ENCODE measurements around the gene CLSTN1. TPM values are rescaled to one million over a fixed set of nuclear protein-coding genes. Genes with fewer than 3 reads are reported as not detected.
A peak's percentile ranks its signal among the peaks of the same experiment; 100 is the strongest.

The CLSTN1 gene
- total RNA-seq, 1 donor from 2014 or later = 71.0 TPM

DNA sequence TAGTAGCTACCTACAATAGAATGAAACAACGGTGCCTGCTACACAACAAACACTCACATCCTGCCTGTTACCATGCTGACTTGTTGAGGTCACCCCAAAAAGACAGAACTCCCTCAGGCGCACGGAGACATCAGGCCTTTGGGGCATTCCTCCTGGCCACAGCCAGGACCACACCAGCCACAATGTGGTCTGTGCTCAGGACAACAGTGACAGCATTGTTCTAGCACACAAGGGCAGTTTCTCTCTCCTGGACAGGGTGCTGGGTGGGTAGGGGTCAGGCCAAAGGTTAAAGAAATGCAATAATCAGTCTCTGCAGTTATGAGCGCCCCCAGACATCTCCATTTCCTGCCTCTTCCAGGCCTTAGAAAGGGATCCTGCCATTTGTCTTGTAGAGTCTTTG is 46.8 kb upstream of the CLSTN1 start:
- DNase-seq = no peak
- intact Hi-C loops (cut with DNase I) = no loop called here
- Histone ChIP-seq H3K9me3 (no peaks in the 10 kb centered on the region), H3K27ac (no peak overlapping the region), H3K4me1 (peaks cover 5% of the 10 kb centered on the region), H3K36me3 (peaks cover 36% of the 10 kb centered on the region), H3K27me3 (no peaks in the 10 kb centered on the region), H3K4me3 (no peak overlapping the region)
- ATAC-seq = no peak
- TF ChIP-seq, protein P1, sequence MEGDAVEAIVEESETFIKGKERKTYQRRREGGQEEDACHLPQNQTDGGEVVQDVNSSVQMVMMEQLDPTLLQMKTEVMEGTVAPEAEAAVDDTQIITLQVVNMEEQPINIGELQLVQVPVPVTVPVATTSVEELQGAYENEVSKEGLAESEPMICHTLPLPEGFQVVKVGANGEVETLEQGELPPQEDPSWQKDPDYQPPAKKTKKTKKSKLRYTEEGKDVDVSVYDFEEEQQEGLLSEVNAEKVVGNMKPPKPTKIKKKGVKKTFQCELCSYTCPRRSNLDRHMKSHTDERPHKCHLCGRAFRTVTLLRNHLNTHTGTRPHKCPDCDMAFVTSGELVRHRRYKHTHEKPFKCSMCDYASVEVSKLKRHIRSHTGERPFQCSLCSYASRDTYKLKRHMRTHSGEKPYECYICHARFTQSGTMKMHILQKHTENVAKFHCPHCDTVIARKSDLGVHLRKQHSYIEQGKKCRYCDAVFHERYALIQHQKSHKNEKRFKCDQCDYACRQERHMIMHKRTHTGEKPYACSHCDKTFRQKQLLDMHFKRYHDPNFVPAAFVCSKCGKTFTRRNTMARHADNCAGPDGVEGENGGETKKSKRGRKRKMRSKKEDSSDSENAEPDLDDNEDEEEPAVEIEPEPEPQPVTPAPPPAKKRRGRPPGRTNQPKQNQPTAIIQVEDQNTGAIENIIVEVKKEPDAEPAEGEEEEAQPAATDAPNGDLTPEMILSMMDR (IDR thresholded peaks at IDR 0.05) = no peak

DNA sequence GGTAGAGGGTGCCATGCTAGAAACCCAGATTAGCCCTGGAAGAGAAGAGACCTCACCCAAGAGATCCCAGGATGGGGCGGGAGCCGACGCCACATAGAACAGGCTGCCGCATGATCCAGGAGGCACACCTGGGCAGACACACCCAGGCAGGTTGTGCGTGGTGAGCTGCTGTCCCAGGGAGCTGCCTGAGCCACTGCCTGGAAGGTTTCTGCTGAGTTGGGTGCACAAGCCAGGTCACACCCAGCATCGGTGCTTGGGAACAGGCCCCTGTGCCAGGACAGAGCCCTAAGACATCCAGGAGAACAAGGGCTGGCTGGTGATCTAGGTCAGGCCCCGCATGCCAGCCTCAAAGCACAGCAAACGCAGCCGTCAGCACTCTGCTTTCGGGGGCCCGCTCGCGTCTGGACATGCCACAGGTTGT is 46.1 kb upstream of the CLSTN1 start:
- DNase-seq = no peak
- no peak for ATAC-seq
- Histone ChIP-seq H3K27me3 (no peaks in the 10 kb centered on the region), H3K4me3 (no peak overlapping the region), H3K36me3 (peaks cover 36% of the 10 kb centered on the region), H3K4me1 (peaks cover under 1% of the 10 kb centered on the region), H3K27ac (no peak overlapping the region), H3K9me3 (no peaks in the 10 kb centered on the region)
- TF ChIP-seq, protein P1 (IDR thresholded peaks at IDR 0.05) = no peak
- intact Hi-C loops (cut with DNase I) = loop anchor here (5.0 to 10.0 kb wide), 2 partner anchors 83 to 245 kb away; no protein-coding TSS in a partner anchor

DNA sequence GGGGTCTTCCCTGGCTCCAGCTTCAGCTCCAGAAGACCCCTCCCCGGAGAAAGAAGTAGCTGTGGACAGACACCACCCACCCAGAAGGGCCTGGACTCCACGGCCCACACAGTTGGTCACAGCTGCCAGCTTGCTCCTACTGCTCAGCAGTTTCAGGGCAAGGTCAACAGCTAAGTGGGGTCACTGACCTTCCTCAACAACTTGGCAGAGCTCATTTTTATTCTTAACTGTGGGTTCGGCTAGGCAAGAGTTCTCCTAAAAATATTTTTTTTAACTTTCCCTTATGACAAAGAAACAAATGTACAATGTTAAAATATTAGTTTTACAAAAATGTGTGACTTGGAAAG is 44.5 kb upstream of the CLSTN1 start:
- intact Hi-C loops (cut with DNase I) = loop anchor here (5.0 to 10.0 kb wide), 2 partner anchors 81 to 243 kb away; no protein-coding TSS in a partner anchor
- ATAC-seq (no peak), DNase-seq (no peak)
- Histone ChIP-seq H3K36me3 (peaks cover 36% of the 10 kb centered on the region), H3K4me1 (no peaks in the 10 kb centered on the region), H3K9me3 (no peaks in the 10 kb centered on the region), H3K27ac (no peak overlapping the region), H3K4me3 (no peak overlapping the region), H3K27me3 (no peaks in the 10 kb centered on the region)
- TF ChIP-seq, protein P1 (IDR thresholded peaks at IDR 0.05) = no peak

DNA sequence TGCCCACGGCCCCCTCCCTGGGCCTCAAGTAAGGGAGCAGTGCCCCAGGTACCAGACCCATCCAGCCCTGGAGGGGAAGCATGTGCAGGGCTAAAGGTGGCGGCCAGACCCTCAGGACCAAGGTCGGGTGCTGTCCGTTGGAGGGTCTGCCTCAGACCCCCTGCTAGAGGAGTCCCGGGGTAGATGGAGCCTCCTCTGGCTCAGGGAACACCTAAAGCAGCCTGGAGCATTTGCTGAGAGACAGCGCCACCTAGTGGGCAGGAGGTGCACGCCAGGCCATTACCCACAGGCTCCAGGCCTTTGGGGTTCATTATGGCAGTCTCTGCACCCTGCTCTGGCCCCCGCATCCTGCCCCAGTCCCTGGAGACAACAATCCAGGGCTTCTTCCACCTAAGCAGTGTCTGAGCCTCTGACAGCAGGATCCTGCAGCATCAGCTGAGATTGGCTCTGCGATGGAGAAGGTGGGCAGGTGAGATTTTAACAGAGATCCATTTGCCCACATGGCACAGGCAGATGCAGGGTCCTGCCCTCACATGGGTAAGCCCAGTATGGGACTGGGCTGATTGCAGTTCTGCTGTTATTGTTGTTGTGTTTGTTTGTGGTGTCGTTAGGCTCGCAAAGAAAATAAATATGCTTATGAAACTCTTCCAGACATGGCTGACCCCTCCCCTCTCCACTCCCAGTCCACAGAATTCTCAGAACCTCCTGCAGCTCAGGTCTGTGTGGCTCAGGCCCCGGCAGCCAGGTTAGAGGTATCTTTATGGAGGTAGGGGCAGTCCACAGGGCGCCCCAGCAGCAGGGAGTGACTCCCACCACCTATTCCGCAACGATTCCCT is 43.9 kb upstream of the CLSTN1 start:
- Histone ChIP-seq H3K9me3 (no peaks in the 10 kb centered on the region), H3K4me1 (no peaks in the 10 kb centered on the region), H3K36me3 (peaks cover 36% of the 10 kb centered on the region), H3K27ac (no peak overlapping the region), H3K27me3 (no peaks in the 10 kb centered on the region), H3K4me3 (no peak overlapping the region)
- ATAC-seq = peak; percentile 93
- peak; percentile 86 for DNase-seq
- intact Hi-C loops (cut with DNase I) = loop anchor here (5.0 to 10.0 kb wide), 2 partner anchors 80 to 243 kb away; no protein-coding TSS in a partner anchor
- TF ChIP-seq, protein P1 (IDR thresholded peaks at IDR 0.05) = peak; percentile 99

DNA sequence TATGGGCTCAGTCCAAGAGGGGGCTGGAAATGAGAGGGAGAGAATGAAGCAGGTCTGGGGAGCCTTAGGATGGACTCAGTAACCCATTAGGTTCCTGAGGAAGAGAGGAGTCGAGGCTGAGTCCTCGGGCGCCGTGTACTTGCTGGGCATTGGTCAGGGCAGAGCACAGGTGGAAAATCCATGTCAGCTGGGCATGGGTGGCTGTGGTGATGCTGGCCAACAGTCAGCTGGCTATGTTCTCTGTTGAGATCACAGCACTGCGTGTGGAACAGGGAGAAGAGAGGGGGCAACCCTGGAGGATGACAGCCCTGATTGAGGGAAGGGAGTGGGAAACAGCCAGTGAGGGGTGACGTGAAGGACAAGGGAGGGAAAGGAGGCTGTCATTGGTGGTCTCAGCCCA is 43.1 kb upstream of the CLSTN1 start:
- H3K36me3 ChIP-seq = peaks cover 33% of the 10 kb centered on the region
- no peaks in the 10 kb centered on the region for H3K4me1 ChIP-seq
- no peaks in the 10 kb centered on the region for H3K27me3 ChIP-seq
- no peak overlapping the region for H3K4me3 ChIP-seq
- intact Hi-C loops (cut with DNase I) = loop anchor here (5.0 to 10.0 kb wide), 2 partner anchors 80 to 242 kb away; no protein-coding TSS in a partner anchor
- DNase-seq (no peak), ATAC-seq (no peak)
- TF ChIP-seq, protein P1 (IDR thresholded peaks at IDR 0.05) = no peak
- no peak overlapping the region for H3K27ac ChIP-seq
- H3K9me3 ChIP-seq = no peaks in the 10 kb centered on the region
